Measurements from ENCODE around the gene SULF2.

SULF2 gene

DNA sequence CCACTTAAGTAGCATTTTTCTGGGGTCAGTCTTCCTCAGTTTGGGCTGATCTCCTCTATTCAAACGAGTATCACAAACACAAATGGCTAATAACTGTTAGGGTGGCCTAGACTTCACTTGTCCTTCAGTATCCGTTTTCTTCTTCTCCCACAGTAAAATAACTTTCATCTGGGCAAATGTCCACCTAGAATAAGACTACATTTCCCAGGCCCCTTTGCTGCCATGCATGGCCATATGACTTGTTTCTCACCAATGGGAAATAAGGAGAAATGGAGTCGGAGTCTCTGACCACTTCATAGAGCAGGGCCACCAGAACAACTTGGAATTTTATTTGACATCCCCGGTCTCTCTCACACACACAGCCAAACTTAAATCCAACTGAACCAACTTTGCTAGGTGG lies 51.4 kb downstream of the SULF2 start:
- Histone ChIP-seq H3K9ac (ENCODE audit: insufficient read length, low read depth) (no peak overlapping the region), H3K9me3 (ENCODE audit: insufficient read depth, low read length) (no peaks in the 10 kb centered on the region), H3K36me3 (ENCODE audit: insufficient read depth, insufficient read length, low read length) (peaks cover 68% of the 10 kb centered on the region), H3K4me3 (ENCODE audit: insufficient read length, low read depth) (no peak overlapping the region), H3K4me1 (ENCODE audit: insufficient read depth, insufficient read length) (no peaks in the 10 kb centered on the region), H3K27me3 (ENCODE audit: insufficient read depth, insufficient read length) (no peaks in the 10 kb centered on the region)
- DNase-seq (ENCODE audit: low read depth, low spot score) = no peak
- TF ChIP-seq ZNF274 (IDR thresholded peaks at IDR 0.05; ENCODE audit: low read depth, low read length) (no peak), YY1 (IDR thresholded peaks at IDR 0.05; ENCODE audit: insufficient read depth, insufficient read length) (no peak), SUZ12 (IDR thresholded peaks at IDR 0.05; ENCODE audit: extremely low read depth, insufficient read depth, insufficient read length) (no peak)

DNA sequence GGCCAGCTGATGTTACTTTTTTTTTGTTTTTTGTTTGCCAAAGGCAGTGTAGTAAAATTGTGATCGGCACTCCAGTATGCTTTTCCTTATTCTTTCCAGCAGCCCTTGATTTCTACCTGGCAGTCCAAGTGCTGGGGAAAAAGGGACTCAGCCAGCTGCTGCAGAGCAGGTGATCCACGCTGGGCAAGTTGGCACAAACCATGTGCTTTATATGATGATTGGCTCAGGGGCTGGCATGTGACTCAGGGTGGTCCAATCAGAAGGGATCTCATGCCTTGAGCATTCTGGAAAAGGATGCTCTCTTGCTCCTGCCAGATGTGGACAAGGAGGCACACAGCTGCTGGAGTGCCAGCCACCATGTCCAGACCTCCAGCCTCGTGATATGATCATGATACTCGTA lies 54.5 kb downstream of the SULF2 start:
- TF ChIP-seq SUZ12 (IDR thresholded peaks at IDR 0.05; ENCODE audit: extremely low read depth, insufficient read depth, insufficient read length) = no peak
- no peak for TF ChIP-seq ZNF274 (IDR thresholded peaks at IDR 0.05; ENCODE audit: low read depth, low read length)
- no peak for TF ChIP-seq YY1 (IDR thresholded peaks at IDR 0.05; ENCODE audit: insufficient read depth, insufficient read length)
- Histone ChIP-seq H3K9me3 (ENCODE audit: insufficient read depth, low read length) (no peaks in the 10 kb centered on the region), H3K9ac (ENCODE audit: insufficient read length, low read depth) (no peak overlapping the region), H3K4me1 (ENCODE audit: insufficient read depth, insufficient read length) (peaks cover 5% of the 10 kb centered on the region), H3K4me3 (ENCODE audit: insufficient read length, low read depth) (no peak overlapping the region), H3K27me3 (ENCODE audit: insufficient read depth, insufficient read length) (no peaks in the 10 kb centered on the region), H3K36me3 (ENCODE audit: insufficient read depth, insufficient read length, low read length) (peaks cover 46% of the 10 kb centered on the region)
- no peak for DNase-seq (ENCODE audit: low read depth, low spot score)

DNA sequence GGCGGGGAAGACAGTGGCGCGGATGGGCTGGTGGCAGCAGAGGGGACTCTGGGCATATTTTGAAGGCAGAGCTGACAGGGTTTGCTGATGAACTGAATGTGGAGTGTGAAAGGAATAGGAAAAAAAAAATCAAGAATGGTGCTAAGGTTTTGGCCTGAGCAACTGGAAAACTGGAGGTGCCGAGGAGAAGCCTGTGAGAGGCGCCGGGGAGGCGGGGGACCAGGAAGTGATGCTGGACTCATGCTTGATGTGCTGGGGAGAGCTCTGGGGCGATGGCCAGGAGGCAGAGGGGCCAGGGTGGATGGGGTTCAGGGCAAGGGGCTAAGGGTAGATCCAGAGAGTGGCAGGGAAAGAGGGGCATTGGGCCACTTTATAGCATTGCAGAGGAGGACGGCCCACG lies 55.8 kb downstream of the SULF2 start:
- TF ChIP-seq SUZ12 (IDR thresholded peaks at IDR 0.05; ENCODE audit: extremely low read depth, insufficient read depth, insufficient read length) = no peak
- TF ChIP-seq ZNF274 (IDR thresholded peaks at IDR 0.05; ENCODE audit: low read depth, low read length) = no peak
- TF ChIP-seq YY1 (IDR thresholded peaks at IDR 0.05; ENCODE audit: insufficient read depth, insufficient read length) = no peak
- Histone ChIP-seq H3K9me3 (ENCODE audit: insufficient read depth, low read length) (no peaks in the 10 kb centered on the region), H3K9ac (ENCODE audit: insufficient read length, low read depth) (no peak overlapping the region), H3K4me3 (ENCODE audit: insufficient read length, low read depth) (no peak overlapping the region), H3K36me3 (ENCODE audit: insufficient read depth, insufficient read length, low read length) (peaks cover 36% of the 10 kb centered on the region), H3K4me1 (ENCODE audit: insufficient read depth, insufficient read length) (peaks cover 8% of the 10 kb centered on the region), H3K27me3 (ENCODE audit: insufficient read depth, insufficient read length) (no peaks in the 10 kb centered on the region)
- no peak for DNase-seq (ENCODE audit: low read depth, low spot score)

DNA sequence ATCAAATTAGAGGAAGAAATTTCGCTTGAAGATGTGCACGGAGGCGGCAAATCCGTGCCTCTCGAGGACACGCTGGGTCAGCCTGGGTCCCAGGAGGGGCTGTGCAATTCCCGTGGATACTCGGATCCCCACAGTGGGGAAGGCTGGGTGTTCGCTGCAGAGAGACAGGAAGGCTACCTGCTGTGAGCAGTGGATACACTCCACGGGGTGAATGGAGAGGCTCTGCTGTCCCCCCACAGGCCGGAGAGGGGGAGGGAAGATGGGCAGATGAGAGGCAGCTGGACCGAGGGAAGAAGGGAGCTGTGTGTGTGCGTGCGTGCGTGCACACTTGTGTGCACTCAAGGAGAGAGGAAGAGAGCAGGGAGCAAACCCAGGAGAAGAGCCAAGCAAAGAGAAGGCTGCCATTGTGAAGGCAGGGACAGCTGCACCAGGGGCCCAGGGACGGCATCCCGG lies 57.3 kb downstream of the SULF2 start:
- no peak for TF ChIP-seq YY1 (IDR thresholded peaks at IDR 0.05; ENCODE audit: insufficient read depth, insufficient read length)
- TF ChIP-seq SUZ12 (IDR thresholded peaks at IDR 0.05; ENCODE audit: extremely low read depth, insufficient read depth, insufficient read length) = no peak
- TF ChIP-seq ZNF274 (IDR thresholded peaks at IDR 0.05; ENCODE audit: low read depth, low read length) = no peak
- Histone ChIP-seq H3K36me3 (ENCODE audit: insufficient read depth, insufficient read length, low read length) (peaks cover 30% of the 10 kb centered on the region), H3K9ac (ENCODE audit: insufficient read length, low read depth) (no peak overlapping the region), H3K9me3 (ENCODE audit: insufficient read depth, low read length) (no peaks in the 10 kb centered on the region), H3K4me1 (ENCODE audit: insufficient read depth, insufficient read length) (peaks cover 13% of the 10 kb centered on the region), H3K4me3 (ENCODE audit: insufficient read length, low read depth) (no peak overlapping the region), H3K27me3 (ENCODE audit: insufficient read depth, insufficient read length) (no peaks in the 10 kb centered on the region)
- no peak for DNase-seq (ENCODE audit: low read depth, low spot score)

DNA sequence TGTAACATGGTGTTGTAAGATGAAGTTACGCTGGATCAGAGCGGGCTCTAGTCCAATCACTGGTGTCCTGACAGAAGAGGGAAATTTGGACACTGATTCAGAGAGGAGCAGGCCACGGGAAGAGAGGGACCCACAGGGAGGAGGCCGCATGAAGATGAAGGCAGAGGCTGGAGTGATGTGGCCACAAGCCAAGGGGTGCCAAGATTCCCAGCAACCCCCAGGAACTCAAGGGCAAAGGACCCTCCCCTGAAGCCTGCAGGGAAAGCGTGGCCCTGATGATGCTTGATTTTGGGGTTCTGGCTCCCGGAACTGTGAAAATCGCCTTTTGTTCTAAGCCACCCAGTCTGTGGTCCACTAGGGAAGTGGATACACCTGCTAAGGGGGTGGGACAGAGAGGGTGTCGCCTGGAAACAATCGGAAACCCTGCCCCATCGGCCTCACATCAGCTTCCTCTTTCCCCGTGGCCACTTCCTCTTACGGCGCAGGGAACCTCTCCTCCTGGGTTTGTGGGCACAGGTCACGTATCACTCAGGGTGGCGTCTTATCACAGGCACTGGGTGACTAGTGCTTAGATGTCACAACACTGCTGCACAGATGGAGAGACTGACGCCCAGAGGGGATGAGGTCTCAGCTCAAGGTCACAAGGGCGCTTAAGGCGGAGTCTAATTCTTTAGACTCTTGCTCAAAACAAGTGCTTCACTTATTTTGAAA lies 58.0 kb downstream of the SULF2 start:
- Histone ChIP-seq H3K4me3 (ENCODE audit: insufficient read length, low read depth) (no peak overlapping the region), H3K9me3 (ENCODE audit: insufficient read depth, low read length) (no peaks in the 10 kb centered on the region), H3K9ac (ENCODE audit: insufficient read length, low read depth) (no peak overlapping the region), H3K27me3 (ENCODE audit: insufficient read depth, insufficient read length) (no peaks in the 10 kb centered on the region), H3K36me3 (ENCODE audit: insufficient read depth, insufficient read length, low read length) (peaks cover 29% of the 10 kb centered on the region), H3K4me1 (ENCODE audit: insufficient read depth, insufficient read length) (peaks cover 13% of the 10 kb centered on the region)
- no peak for DNase-seq (ENCODE audit: low read depth, low spot score)
- no peak for TF ChIP-seq YY1 (IDR thresholded peaks at IDR 0.05; ENCODE audit: insufficient read depth, insufficient read length)
- TF ChIP-seq SUZ12 (IDR thresholded peaks at IDR 0.05; ENCODE audit: extremely low read depth, insufficient read depth, insufficient read length) = no peak
- no peak for TF ChIP-seq ZNF274 (IDR thresholded peaks at IDR 0.05; ENCODE audit: low read depth, low read length)

DNA sequence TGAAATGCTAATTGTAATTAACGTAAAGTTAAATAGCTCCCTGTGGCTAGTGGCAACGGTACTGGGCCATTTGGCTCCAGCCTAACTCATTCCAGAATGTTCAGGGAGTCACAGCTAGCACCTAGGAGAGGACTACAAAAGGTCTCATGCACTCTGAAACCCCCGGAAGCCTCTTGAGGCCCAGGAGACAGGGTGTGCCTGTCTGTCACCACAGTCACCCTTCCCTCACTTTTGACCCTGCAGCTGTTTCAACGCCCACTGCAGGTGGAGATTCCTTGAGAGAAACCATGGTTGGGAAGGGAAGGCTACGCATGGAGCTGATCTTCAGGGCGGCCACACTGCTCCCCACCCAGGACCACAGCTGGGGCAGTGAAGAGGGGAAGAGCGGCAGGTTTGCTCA lies 58.6 kb downstream of the SULF2 start:
- H3K9me3 ChIP-seq (ENCODE audit: insufficient read depth, low read length) = no peaks in the 10 kb centered on the region
- no peak for TF ChIP-seq SUZ12 (IDR thresholded peaks at IDR 0.05; ENCODE audit: extremely low read depth, insufficient read depth, insufficient read length)
- TF ChIP-seq YY1 (IDR thresholded peaks at IDR 0.05; ENCODE audit: insufficient read depth, insufficient read length) = no peak
- TF ChIP-seq ZNF274 (IDR thresholded peaks at IDR 0.05; ENCODE audit: low read depth, low read length) = no peak

DNA sequence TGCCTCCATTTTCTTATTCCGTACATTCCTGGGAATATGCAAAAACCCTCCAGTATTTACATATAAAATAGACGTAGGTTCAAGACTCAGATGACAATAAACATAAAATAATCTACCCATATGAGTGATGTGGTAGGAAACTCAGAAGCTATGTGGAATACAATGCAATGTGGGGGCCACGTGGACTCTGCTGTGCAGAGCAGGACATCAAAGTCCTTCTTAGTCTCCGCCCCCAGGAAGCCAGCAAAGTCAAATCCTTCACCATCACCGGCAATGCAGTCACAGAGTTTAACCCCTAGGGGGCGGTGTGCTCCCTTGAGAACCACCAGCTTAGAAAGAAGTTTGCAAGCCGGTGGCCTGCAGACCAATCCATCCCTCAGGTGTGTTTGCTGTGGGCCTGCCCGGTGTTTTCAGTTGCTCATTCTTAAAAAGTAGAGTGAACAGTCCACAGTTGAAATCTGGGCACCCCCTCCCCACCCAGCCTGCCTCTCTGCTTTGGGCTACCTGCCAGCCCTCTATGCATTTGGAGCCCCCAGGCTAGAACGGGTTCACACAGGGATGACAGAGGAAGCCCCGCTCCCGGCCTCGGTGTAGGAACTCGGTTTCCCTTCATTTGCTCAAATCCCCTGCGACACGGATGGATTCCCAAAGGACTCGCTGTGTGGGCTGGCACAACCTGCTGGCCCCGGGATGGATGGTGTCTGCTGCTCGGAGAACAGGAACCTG lies 59.9 kb downstream of the SULF2 start:
- H3K4me1 ChIP-seq (ENCODE audit: insufficient read depth, insufficient read length) = peaks cover 13% of the 10 kb centered on the region

More for the DNA sequence above, 58.6 kb downstream of the SULF2 start:
- peaks cover 13% of the 10 kb centered on the region for H3K4me1 ChIP-seq (ENCODE audit: insufficient read depth, insufficient read length)
- H3K27me3 ChIP-seq (ENCODE audit: insufficient read depth, insufficient read length) = no peaks in the 10 kb centered on the region
- peaks cover 25% of the 10 kb centered on the region for H3K36me3 ChIP-seq (ENCODE audit: insufficient read depth, insufficient read length, low read length)
- DNase-seq (ENCODE audit: low read depth, low spot score) = no peak
- no peak overlapping the region for H3K4me3 ChIP-seq (ENCODE audit: insufficient read length, low read depth)
- no peak overlapping the region for H3K9ac ChIP-seq (ENCODE audit: insufficient read length, low read depth)

More for the DNA sequence above, 59.9 kb downstream of the SULF2 start:
- peak; percentile 90 for DNase-seq (ENCODE audit: low read depth, low spot score)
- TF ChIP-seq ZNF274 (IDR thresholded peaks at IDR 0.05; ENCODE audit: low read depth, low read length) (no peak), YY1 (IDR thresholded peaks at IDR 0.05; ENCODE audit: insufficient read depth, insufficient read length) (no peak), SUZ12 (IDR thresholded peaks at IDR 0.05; ENCODE audit: extremely low read depth, insufficient read depth, insufficient read length) (no peak)
- Histone ChIP-seq H3K36me3 (ENCODE audit: insufficient read depth, insufficient read length, low read length) (peaks cover 17% of the 10 kb centered on the region), H3K9ac (ENCODE audit: insufficient read length, low read depth) (peak overlapping the region; percentile 4), H3K9me3 (ENCODE audit: insufficient read depth, low read length) (no peaks in the 10 kb centered on the region), H3K27me3 (ENCODE audit: insufficient read depth, insufficient read length) (no peaks in the 10 kb centered on the region), H3K4me3 (ENCODE audit: insufficient read length, low read depth) (no peak overlapping the region)
